ENCODE measurements around the gene SH3GL3. TPM values are rescaled to one million over a fixed set of nuclear protein-coding genes. Genes with fewer than 3 reads are reported as not detected.

SH3GL3 gene
- total RNA-seq, 4 donors from 2014 or later = 0.84 to 1.1 (median 0.97) TPM; not detected in 1

GRCh38 chr15:83659417-83659812, 212.3 kb downstream of the SH3GL3 start:
- intact Hi-C loops (cut with DNase I; ENCODE audit: low total_unique reads) = no loop called here
- WGBS, 2 donors = 82 to 88% methylated on average over 1 of the region's 1 CpG
- no peak for DNase-seq (ENCODE audit: low spot score in 2 of 2)
- no peak for TF ChIP-seq POLR2A (IDR thresholded peaks at IDR 0.05)
- TF ChIP-seq CTCF (IDR thresholded peaks at IDR 0.05) = no peak
- no peak overlapping the region for H3K4me3 ChIP-seq (ENCODE audit: low read depth, poor library complexity, severe bottlenecking)

- DNase-seq (ENCODE audit: low spot score in 2 of 2) = no peak
- no peak overlapping the region for H3K4me3 ChIP-seq (ENCODE audit: low read depth, poor library complexity, severe bottlenecking)
- intact Hi-C loops (cut with DNase I; ENCODE audit: low total_unique reads) = no loop called here
- TF ChIP-seq CTCF (IDR thresholded peaks at IDR 0.05) = no peak
- TF ChIP-seq POLR2A (IDR thresholded peaks at IDR 0.05) = no peak
- WGBS, 2 donors = 42 to 45% methylated on average over 3 of the region's 3 CpGs
These were observed 218.3 kb downstream of the SH3GL3 start for GRCh38 chr15:83665480-83665879.

Other genes with a start within 250 kb of the SH3GL3 start
- gene HDGFL3, start 239.5 kb upstream of the SH3GL3 start, total RNA-seq = 10 to 100 TPM in 3 of 4 donors, 1 to 10 TPM in 1; 5.7 to 19.0 (median 12.4) TPM
- gene BNC1, start 162.7 kb upstream of the SH3GL3 start, total RNA-seq = 10 to 100 TPM; 26.2 to 31.6 (median 28.8) TPM
- 1 to 10 TPM; 2.4 to 8.8 (median 5.7) TPM for gene ADAMTSL3, start 206.8 kb downstream of the SH3GL3 start, total RNA-seq

Measured in lower leg skin (tissue), 4 donors.